PC-3 (cell line): Measurements from ENCODE around the gene PLSCR1. TPM values are rescaled to one million over a fixed set of nuclear protein-coding genes. Genes with fewer than 3 reads are reported as not detected.
A peak's percentile ranks its signal among the peaks of the same experiment; 100 is the strongest.

Experiments
- ATAC-seq: fragments of 200-7000 bp; cut with Tn5 transposase; 2 replicates; pipeline ENCODE4 v1.9.1; 2020; ENCODE audit warnings: mild to moderate bottlenecking, moderate library complexity
- BruUV-seq: library from RNA; stranded (reverse); fragments of 400-500 nt; replicated peaks from 2 replicates; lab custom pipeline; 2021; lab: Mats Ljungman, UMichigan
- CTCF ChIA-PET: fragments of 300-600 bp; sonication (Branson Sonifier 250); formaldehyde crosslinking; loops from one replicate; lab custom pipeline; 2022; ENCODE audit warnings: antibody characterized with exemption; lab: Charles Lee
- POLR2A ChIA-PET: fragments of 300-600 bp; sonication (Branson Sonifier 250); formaldehyde crosslinking; loops from one replicate; lab custom pipeline; 2022; ENCODE audit warnings: antibody characterized with exemption; ENCODE audit not compliant: unreplicated experiment; lab: Charles Lee
- DNase-seq: peaks from one replicate; pipeline ENCODE4 v3.0.0-alpha.2; 2015
- H2AFZ ChIP-seq: fragments of 300-600 bp; sonication (generic); 2 replicates; pipeline ENCODE4 v1.6.0; 2016; ENCODE audit warnings: antibody characterized with exemption, low read length
- H3F3A ChIP-seq: fragments of 300-600 bp; sonication (generic); one replicate; pipeline ENCODE4 v1.6.0; 2017; ENCODE audit warnings: antibody characterized with exemption, low read length, control low read depth, mild to moderate bottlenecking; ENCODE audit not compliant: unreplicated experiment
- H3K27ac ChIP-seq: fragments of 300-600 bp; sonication (generic); 2 replicates; pipeline ENCODE4 v1.5.1; 2016; ENCODE audit warnings: mild to moderate bottlenecking, low read length
- H3K27me3 ChIP-seq: fragments of 300-600 bp; sonication (generic); 2 replicates; pipeline ENCODE4 v1.6.1; 2016; ENCODE audit warnings: low read length, mixed read lengths
- H3K36me3 ChIP-seq: fragments of 300-600 bp; sonication (generic); 2 replicates; pipeline ENCODE4 v1.6.1; 2016; ENCODE audit warnings: low read depth, mixed run types, low read length, mixed read lengths
- H3K4me1 ChIP-seq: fragments of 300-600 bp; sonication (generic); 2 replicates; pipeline ENCODE4 v1.5.1; 2016; ENCODE audit warnings: low read length; ENCODE audit not compliant: insufficient read depth
- H3K4me2 ChIP-seq: fragments of 300-600 bp; sonication (generic); 2 replicates; pipeline ENCODE4 v1.6.0; 2016; ENCODE audit warnings: low read length
- H3K4me3 ChIP-seq: fragments of 300-600 bp; sonication (generic); 2 replicates; pipeline ENCODE4 v1.5.1; 2016; ENCODE audit warnings: mild to moderate bottlenecking, low read length, mixed read lengths
- H3K79me2 ChIP-seq: fragments of 300-600 bp; sonication (generic); 2 replicates; pipeline ENCODE4 v1.6.1; 2017; ENCODE audit warnings: low read length, mixed read lengths
- H3K9ac ChIP-seq: fragments of 300-600 bp; sonication (generic); 2 replicates; pipeline ENCODE4 v1.6.0; 2016; ENCODE audit warnings: mild to moderate bottlenecking, low read length
- H3K9me2 ChIP-seq: fragments of 300-600 bp; sonication (generic); replicated peaks from 2 replicates; pipeline ENCODE4 v1.6.1; 2016; ENCODE audit warnings: mixed run types, low read length, mixed read lengths
- H3K9me3 ChIP-seq: fragments of 300-600 bp; sonication (generic); 2 replicates; pipeline ENCODE4 v1.6.1; 2016; ENCODE audit warnings: low read length, mixed read lengths
- H4K20me1 ChIP-seq: fragments of 300-600 bp; sonication (generic); 2 replicates; pipeline ENCODE4 v1.6.1; 2016; ENCODE audit warnings: low read length, mixed read lengths
- CTCF ChIP-seq: fragments of 300-600 bp; sonication (generic); conservative IDR thresholded peaks from 2 replicates; pipeline ENCODE4 v1.5.1; 2017; ENCODE audit warnings: antibody characterized with exemption, low read depth, mild to moderate bottlenecking, low read length
- EZH2 ChIP-seq: fragments of 300-600 bp; sonication (generic); IDR thresholded peaks from one replicate; pipeline ENCODE4 v1.6.1; 2017; ENCODE audit warnings: antibody characterized with exemption, mild to moderate bottlenecking, low read length; ENCODE audit not compliant: unreplicated experiment
- EZH2phosphoT487 ChIP-seq: fragments of 300-600 bp; sonication (generic); IDR thresholded peaks from 2 replicates; pipeline ENCODE4 v1.6.1; 2018; ENCODE audit warnings: mild to moderate bottlenecking, antibody characterized with exemption, low read length, borderline replicate concordance
- intact Hi-C: fragments of 100-400 bp; cut with micrococcal nuclease; formaldehyde crosslinking; loops from 2 replicates; pipeline ENCODE4 v1.9.0; 2023
- total RNA-seq: library from RNA; depleted of rRNA; stranded (reverse); fragments of >200 nt; gene quantifications from 2 replicates; pipeline ENCODE4 v1.2.3, GENCODE V29; 2014

The PLSCR1 gene
- total RNA-seq, 1 experiment from 2014 or later, result 48.8 TPM

- intact Hi-C loops, result loop anchor here (2.0 kb wide), 3 partner anchors 37 to 75 kb away; partner anchors contain the start of gene PLSCR1
- DNase-seq, result peak; percentile 69
- Histone ChIP-seq H3F3A (no peaks in the 10 kb centered on the region), H3K36me3 (no peaks in the 10 kb centered on the region), H3K4me1 (peaks cover 54% of the 10 kb centered on the region), H4K20me1 (no peaks in the 10 kb centered on the region), H3K79me2 (no peaks in the 10 kb centered on the region), H3K9me2 (no peaks in the 10 kb centered on the region), H3K27ac (peak within 1 kb of the TSS; percentile 93), H3K4me3 (peak within 1 kb of the TSS; percentile 61), H3K27me3 (no peaks in the 10 kb centered on the region), H3K4me2 (peak within 1 kb of the TSS; percentile 79), H2AFZ (peak within 1 kb of the TSS; percentile 54), H3K9ac (peak within 1 kb of the TSS; percentile 84), H3K9me3 (no peaks in the 10 kb centered on the region)
- ChIA-PET CTCF (no interaction called here), POLR2A (interaction anchor here (0.7 to 1.3 kb wide), 4 partner anchors 21 to 75 kb away, joined by 3 to 13 read pairs (median 4); no protein-coding TSS in a partner anchor)
- peak; percentile 70 for ATAC-seq
- TF ChIP-seq CTCF, result no peak
- no peak for TF ChIP-seq EZH2phosphoT487
- no peak for TF ChIP-seq EZH2
- BruUV-seq, result no TSS peak
These were observed 75.0 kb downstream of the PLSCR1 start, which contains the start of gene PLSCR2 for GRCh38 chr3:146469150-146470017. TSS of gene PLSCR2 (minus strand) at chr3:146469561. CDS start at chr3:146459904, 9,657 bp downstream.

GRCh38 chr3:146468671-146469149, 75.7 kb downstream of the PLSCR1 start:
- Histone ChIP-seq H3K27me3 (no peaks in the 10 kb centered on the region), H3K79me2 (no peaks in the 10 kb centered on the region)

More at GRCh38 chr3:146468671-146469149, 75.7 kb downstream of the PLSCR1 start:
- POLR2A ChIA-PET, result interaction anchor here (0.6 to 1.3 kb wide), 4 partner anchors 38 to 155 kb away, joined by 3 to 6 read pairs (median 3); no protein-coding TSS in a partner anchor
- intact Hi-C loops, result loop anchor here (2.0 kb wide), 3 partner anchors 38 to 76 kb away; partner anchors contain the start of gene PLSCR1
- H3K9ac ChIP-seq, result peak overlapping the region; percentile 84
- TF ChIP-seq EZH2phosphoT487 (no peak), EZH2 (no peak), CTCF (no peak)
- peaks cover 60% of the 10 kb centered on the region for H3K4me1 ChIP-seq
- H3K4me2 ChIP-seq, result peak overlapping the region; percentile 79
- H2AFZ ChIP-seq, result peak overlapping the region; percentile 45
- H4K20me1 ChIP-seq, result no peaks in the 10 kb centered on the region
- no peaks in the 10 kb centered on the region for H3K36me3 ChIP-seq
- no peaks in the 10 kb centered on the region for H3K9me3 ChIP-seq
- peak overlapping the region; percentile 61 for H3K4me3 ChIP-seq
- peak; percentile 39 for ATAC-seq
- no peaks in the 10 kb centered on the region for H3K9me2 ChIP-seq
- peak overlapping the region; percentile 93 for H3K27ac ChIP-seq
- no peaks in the 10 kb centered on the region for H3F3A ChIP-seq
- peak; percentile 58 for DNase-seq
- BruUV-seq, result TSS peak; percentile 89
- CTCF ChIA-PET, result no interaction called here
